CD4-positive, alpha-beta T cell treated with Interleukin-12 subunit alpha and Interleukin-12 subunit beta, for 1 hour (primary cell): ENCODE data around the gene SMYD2.

Experiments
- DNase-seq: peaks from one replicate; pipeline ENCODE4 v3.0.0-alpha.2; 2020

Gene SMYD2

GRCh38 chr1:214303141-214303930 is 22.4 kb downstream of the SMYD2 start:
- no peak for DNase-seq

DNA sequence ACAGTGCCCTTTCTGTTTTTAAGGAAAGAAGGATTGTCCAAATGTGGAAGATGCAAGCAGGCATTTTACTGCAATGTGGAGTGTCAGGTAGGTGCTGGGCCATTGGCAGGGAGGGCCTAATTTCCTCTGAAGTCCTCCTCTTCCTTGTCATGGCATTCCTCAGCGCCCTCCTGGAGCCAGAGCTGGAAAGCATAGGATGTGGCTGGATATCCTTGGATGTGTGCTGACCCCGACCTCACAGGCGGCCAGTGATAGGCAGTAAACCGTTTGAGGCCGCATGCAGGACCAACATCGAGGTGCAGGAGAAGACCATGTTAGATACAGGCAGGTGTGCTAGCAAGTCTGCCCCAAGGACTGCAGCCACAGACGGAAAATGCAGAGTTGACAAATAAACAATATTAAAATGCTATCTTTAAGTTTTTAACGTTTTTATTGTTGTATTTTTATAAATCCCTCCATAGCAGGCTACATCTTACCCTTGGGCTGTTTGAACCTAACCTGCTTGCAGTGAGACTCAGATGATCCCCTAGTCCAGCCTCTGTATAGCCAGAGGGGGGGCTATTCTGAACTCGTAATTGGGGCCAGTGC is 24.3 kb downstream of the SMYD2 start:
- no peak for DNase-seq

- no peak for DNase-seq
These were observed 25.3 kb downstream of the SMYD2 start for GRCh38 chr1:214306269-214306668.

- DNase-seq, result no peak
These were observed 29.1 kb downstream of the SMYD2 start for GRCh38 chr1:214310010-214310409.

DNA sequence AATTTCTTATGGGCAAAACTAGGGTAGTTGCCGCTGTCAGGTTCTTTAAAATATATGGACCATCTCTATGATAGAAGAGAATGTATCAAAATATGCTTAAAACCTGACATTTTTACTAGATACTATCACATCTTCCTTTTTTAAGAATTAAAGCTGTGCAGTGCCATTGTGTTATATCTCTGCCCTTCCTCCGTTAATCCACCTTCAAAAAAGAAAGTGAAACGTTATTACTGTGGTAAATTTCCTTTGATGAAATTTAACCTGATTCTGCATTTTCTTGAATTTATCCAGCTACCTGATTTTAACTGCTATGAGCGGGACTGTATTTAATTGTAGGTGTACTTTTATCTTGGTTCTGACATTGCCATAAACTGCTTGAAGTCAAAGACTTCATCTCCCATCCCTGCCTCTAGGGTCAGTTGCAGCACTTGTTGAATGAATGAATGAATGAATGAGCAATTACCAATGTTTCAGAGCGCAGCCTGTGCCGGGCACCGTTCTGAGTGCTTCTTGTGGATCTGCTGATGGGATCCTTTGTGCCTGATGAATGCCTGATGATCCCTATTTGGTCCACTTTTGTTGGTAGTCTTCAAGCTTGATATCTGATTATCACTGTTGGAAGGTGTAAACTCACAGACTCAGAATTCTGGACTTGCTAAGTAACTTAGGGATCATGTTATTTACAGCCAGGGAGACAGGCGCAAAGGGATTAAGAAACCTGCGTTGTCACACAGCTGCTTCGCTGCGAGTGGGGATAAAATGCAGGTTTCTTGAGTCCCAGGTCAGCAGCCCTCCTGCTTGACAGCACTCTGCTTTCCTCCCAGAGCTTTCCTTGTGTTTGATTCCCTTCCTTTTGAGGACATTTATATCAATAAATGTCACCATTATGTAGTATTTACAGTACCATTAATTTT is 30.1 kb downstream of the SMYD2 start:
- peak; percentile 6 for DNase-seq

GRCh38 chr1:214312530-214313051 is 31.6 kb downstream of the SMYD2 start:
- DNase-seq, result no peak

DNA sequence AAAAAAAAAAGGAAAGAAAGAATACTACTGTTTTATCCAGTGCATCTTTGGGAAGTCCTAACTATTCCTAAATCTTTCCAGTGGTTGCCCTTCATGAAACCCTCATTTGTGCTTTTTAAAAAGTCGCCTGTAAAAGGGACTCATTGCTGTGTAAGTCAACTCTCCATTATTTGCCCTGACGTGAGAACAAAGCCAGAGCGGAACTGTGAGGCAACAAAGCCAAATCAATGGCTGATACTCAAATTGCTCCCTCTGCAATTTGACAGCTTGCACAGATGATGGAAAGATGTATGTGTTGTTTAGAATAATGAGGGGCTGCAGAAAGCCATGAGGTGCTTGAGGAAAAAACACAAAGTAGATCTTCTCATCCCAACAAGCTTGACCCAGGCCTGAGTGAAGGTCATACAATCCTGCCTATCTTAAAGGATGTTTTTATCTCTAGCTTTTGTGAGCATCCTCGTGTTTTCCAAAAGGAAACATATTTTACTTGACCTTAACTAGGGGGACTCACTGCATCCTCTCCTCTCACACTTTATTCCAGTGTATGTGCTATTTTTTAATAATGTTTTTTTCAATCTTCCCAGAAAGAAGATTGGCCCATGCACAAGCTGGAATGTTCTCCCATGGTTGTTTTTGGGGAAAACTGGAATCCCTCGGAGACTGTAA is 33.4 kb downstream of the SMYD2 start:
- no peak for DNase-seq

DNA sequence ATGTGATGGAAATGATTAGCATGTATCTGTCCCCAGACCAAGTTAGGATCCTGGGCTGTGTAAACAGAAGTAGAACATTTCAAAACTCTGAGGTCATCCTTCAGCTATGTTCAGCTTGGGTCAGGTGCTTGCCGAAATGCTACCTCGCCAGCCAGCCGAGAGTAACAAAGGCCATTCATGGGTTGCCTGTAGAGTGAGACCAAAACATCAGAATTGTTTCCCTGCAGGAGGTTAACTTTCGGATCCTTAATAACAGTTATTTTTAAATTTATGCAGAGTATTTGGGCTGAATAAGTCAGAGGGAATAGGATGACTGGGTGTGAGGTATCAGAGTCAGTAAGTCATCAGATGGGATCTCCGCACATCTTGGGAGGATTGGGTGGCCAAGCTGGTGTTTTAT is 35.6 kb downstream of the SMYD2 start:
- DNase-seq, result no peak

- no peak for DNase-seq
These were observed 36.3 kb downstream of the SMYD2 start for GRCh38 chr1:214317300-214317699.

DNA sequence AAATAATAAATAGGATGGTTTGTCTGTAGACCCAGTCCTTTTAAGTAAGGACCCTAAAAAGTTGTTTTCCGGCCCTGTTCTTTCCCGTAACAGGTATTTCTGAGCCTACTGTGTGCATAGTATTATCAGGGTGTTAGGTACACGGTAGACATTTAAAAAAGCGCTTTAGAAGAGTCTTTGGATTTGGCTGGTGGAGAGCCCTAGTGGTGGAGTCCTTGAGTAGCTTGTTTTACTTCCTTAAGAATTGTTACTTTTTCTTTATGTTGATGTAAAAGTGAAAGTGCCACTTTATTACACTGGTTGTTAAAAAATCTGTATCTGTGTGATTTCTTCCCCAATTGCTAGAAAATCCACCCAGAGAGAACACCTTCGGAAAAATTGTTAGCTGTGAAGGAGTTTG is 36.8 kb downstream of the SMYD2 start:
- DNase-seq, result no peak

GRCh38 chr1:214318356-214318755 is 37.4 kb downstream of the SMYD2 start:
- DNase-seq, result no peak

DNA sequence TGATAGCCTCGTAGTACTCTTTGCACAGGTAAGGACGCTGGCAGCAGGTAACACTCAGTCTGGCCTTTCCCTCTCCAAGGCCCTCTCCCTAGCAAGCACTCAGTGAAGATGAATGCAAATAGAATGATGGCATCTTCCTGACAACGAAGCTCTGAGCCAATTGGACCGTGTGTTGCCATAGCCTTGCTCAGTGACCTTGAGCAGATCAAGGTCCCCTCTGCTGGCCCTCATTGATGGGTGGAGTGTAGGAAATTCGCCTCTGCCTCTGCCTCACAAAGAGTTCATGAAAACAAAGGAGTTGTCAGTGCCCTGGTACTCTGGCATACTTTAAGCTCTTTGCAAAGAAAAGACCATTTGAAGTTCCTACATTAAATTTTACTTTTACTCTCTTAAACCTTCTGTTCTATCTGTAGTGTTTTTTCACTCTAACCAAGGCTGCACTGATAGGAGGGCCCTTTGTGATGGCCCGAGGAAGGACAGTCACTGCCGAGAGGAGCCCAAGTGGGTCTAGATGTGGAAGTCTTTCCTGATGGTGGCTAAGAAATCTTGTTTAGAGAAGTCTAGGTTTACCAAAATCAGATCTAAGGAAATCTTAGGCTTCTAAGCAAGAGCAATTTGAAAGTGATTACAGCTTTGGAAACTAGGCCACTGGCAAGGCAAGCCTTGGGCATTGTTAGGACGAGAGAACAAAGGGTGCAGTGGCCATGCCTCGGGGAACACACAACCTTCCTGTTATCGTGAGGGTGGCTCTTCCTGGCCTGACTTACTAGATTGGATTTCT is 38.2 kb downstream of the SMYD2 start:
- no peak for DNase-seq

DNA sequence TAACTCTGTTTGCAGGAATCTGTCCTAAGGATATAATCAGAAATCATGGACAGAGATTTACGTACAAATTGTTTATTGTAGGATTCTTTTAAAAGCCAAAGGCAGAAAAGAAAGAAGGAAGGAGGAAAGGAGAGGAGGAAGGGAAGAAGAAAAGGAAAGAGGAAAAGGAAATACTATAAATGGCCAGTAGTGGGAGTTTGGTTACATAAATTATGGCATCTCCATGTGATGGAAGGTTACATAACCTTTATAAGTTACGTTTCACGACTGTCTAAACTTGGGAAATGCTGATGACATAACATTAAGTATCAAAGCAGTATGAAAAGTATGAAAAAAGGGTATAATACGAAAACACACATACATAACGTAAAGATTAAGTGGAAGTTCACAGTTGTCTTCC is 39.0 kb downstream of the SMYD2 start:
- DNase-seq, result no peak

DNA sequence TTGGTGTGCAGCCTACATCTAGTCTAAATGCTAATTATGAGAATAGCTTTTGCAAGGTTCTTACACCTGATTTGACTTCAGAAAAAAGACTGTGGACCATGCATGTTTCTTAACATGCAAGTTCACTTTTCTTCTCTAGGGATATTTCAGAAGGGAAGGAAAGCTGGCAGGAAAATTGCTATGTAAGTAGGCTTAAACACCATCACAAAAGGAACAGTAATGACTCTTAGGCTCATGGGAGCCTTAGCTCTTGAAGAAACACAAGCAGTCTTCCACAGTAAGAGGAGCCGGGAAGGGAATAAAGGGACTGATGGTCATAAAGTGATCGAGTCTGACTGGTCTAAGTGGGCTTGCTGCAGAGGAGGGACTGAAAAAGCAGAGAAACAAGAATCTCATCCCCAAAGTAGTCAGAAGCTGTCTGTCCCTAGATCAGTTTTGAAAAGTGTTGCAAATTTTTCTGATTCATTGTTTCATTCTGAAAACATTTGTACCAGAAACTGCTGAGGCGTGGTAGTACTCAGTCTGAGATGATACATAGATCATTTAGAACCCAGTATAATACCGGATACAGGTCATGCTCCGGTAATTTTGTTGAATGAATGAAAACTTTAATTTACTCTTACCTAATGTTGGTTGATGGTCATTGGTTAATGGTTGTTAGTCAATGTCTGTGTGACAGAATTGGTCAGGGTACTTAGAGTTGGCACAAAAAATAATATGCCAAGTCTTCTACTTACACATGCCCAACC is 40.9 kb downstream of the SMYD2 start:
- no peak for DNase-seq

- DNase-seq, result no peak
These were observed 44.2 kb downstream of the SMYD2 start for GRCh38 chr1:214324896-214325800.

- DNase-seq, result no peak
These were observed 45.4 kb downstream of the SMYD2 start for GRCh38 chr1:214326406-214326805.

DNA sequence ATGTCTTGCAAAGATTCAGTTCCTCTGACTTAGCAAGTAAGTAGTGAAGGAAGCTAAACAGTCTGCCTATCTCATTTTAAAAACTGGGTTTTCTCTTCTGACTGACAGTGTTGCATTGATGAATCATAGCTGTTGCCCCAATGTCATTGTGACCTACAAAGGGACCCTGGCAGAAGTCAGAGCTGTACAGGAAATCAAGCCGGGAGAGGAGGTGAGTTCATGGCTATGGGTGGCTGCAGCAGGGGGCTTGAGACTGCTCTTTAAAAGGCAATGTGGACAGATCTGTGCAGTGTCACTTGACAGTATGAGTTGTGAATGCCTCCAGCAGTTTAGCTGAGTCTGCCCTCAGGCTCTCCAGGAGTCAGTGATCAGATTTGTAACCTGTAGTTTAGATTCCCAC is 46.6 kb downstream of the SMYD2 start:
- no peak for DNase-seq

DNA sequence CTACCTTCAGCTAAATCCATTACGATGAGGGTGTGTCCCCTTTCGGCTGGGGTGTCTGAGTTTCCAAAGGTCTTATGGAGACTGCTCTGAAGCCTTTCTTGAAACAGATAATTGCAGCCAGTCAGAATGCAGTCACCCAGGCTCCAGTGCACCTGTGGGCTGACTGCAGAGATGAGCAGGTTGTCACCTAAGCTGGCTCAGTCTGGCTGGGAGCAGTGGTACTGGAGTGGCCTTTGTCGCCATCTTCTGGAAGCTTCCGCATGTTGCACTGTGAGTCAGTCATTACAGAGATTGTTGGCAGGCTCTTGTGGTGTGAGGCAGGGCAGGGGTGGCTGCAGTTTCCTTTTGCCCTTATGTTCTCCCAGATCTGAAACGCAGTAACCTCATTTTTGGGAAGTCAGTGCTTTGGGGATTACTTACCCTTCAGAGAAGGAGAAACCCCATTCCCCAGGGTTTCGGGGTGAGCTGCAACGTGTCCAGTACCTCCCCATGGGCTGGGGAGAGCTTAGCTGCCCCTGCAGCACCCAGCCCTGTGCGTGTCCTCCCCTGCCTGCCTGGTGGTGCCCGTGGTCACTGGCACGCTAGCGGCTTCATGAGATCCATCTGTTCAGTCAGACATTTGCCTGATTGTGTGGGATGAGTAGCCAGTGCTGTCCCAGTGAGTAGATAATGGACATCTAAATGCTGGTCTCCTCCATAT is 48.0 kb downstream of the SMYD2 start:
- peak; percentile 81 for DNase-seq

DNA sequence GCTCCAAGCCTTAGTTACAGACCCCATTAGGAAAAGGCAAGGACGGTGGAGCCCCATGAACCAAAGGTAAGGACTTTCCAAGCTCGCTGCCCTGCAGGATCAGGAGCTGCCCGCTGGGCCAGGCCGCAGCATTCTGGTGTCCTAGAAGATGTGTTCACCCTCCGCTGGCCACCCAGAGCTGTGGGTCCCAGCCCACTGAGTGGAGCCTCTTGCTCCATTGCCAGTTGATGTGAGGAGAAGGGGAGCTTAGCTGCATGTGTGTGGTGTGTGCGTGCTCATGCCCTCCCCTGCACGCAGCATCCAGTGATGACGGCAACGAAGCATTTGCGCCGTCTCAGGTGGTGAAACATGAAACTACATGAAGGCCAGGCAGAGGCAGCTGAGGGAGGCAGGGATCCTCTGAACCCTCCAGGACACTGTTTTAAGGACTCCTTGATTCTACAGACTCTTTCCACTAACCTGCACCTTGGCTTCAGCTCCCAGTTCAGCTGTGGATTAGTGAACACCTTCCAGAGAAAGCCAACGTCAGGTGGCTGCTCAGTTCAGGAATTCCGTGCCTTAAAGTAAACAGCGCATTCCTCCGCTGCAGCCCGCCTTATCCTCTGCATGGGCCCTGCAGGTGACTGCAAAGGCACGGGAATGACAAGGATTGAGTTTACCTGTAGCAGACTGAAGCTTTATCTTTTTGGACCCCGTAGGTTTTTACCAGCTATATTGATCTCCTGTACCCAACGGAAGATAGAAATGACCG is 48.7 kb downstream of the SMYD2 start:
- DNase-seq, result no peak
